Neural cell (in vitro differentiated cells): ENCODE measurements around the gene KIF13A. TPM values are rescaled to one million over a fixed set of nuclear protein-coding genes. Genes with fewer than 3 reads are reported as not detected.

Source experiments
- H2AFZ ChIP-seq: fragments of 200-600, 300-800 bp; sonication (generic), shearing (Covaris generic); 2 replicates; pipeline ENCODE4 v1.6.0; 2014; ENCODE audit warnings: low read depth, mild to moderate bottlenecking, antibody characterized with exemption, low read length, moderate library complexity
- H3F3A ChIP-seq: fragments of 200-600 bp; shearing (Covaris generic); 2 replicates; pipeline ENCODE4 v1.6.1; 2016; ENCODE audit warnings: mild to moderate bottlenecking, moderate library complexity, mixed read lengths, antibody characterized with exemption, low read length; ENCODE audit not compliant: insufficient read depth, poor library complexity, severe bottlenecking
- H3K27ac ChIP-seq: fragments of 200-600, 300-800 bp; sonication (generic), shearing (Covaris generic); 2 replicates; pipeline ENCODE4 v1.5.1; 2014; ENCODE audit warnings: mild to moderate bottlenecking, low read length, moderate library complexity
- H3K27me3 ChIP-seq: fragments of 300-800, 200-600 bp; sonication (generic), shearing (Covaris generic); 2 replicates; pipeline ENCODE4 v1.6.0; 2014; ENCODE audit warnings: mild to moderate bottlenecking, low read depth, low read length, moderate library complexity; ENCODE audit not compliant: insufficient read depth
- H3K36me3 ChIP-seq: fragments of 300-800, 200-600 bp; sonication (generic), shearing (Covaris generic); 2 replicates; pipeline ENCODE4 v1.5.1; 2014; ENCODE audit warnings: mild to moderate bottlenecking, antibody characterized with exemption, low read length, moderate library complexity; ENCODE audit not compliant: insufficient read depth
- H3K4me2 ChIP-seq: fragments of 300-800, 200-600 bp; sonication (generic), shearing (Covaris generic); 2 replicates; pipeline ENCODE4 v1.6.0; 2014; ENCODE audit warnings: mild to moderate bottlenecking, low read length
- H3K4me3 ChIP-seq: fragments of 300-800, 200-600 bp; sonication (generic), shearing (Covaris generic); 2 replicates; pipeline ENCODE4 v1.5.1; 2014; ENCODE audit warnings: mild to moderate bottlenecking, low read length, moderate library complexity
- H3K79me2 ChIP-seq: fragments of 200-600 bp; shearing (Covaris generic); replicated peaks from 2 replicates; pipeline ENCODE4 v1.6.0; 2014; ENCODE audit warnings: mild to moderate bottlenecking, low read length, moderate library complexity; ENCODE audit not compliant: insufficient read depth
- H3K9ac ChIP-seq: fragments of 300-800, 200-600 bp; sonication (generic), shearing (Covaris generic); 2 replicates; pipeline ENCODE4 v1.6.1; 2016; ENCODE audit warnings: mild to moderate bottlenecking, low read length, mixed read lengths
- H3K9me2 ChIP-seq: fragments of 200-600 bp; shearing (Covaris generic); 2 replicates; pipeline ENCODE4 v1.6.1; 2016; ENCODE audit warnings: mild to moderate bottlenecking, low read length, mixed read lengths; ENCODE audit not compliant: insufficient read depth
- H3K9me3 ChIP-seq: fragments of 200-600, 300-800 bp; sonication (generic), shearing (Covaris generic); 2 replicates; pipeline ENCODE4 v1.6.1; 2016; ENCODE audit warnings: mild to moderate bottlenecking, mixed run types, low read length, moderate library complexity, mixed read lengths
- H4K20me1 ChIP-seq: fragments of 200-600 bp; shearing (Covaris generic); 2 replicates; pipeline ENCODE4 v1.6.1; 2016; ENCODE audit warnings: mild to moderate bottlenecking, mixed run types; ENCODE audit not compliant: insufficient read depth
- EP300 ChIP-seq: fragments of 450-650 bp; conservative IDR thresholded peaks from 2 replicates; pipeline ENCODE4 v1.6.1; 2014; ENCODE audit warnings: antibody characterized with exemption, mild to moderate bottlenecking, moderate library complexity; ENCODE audit not compliant: poor library complexity, severe bottlenecking
- EZH2 ChIP-seq: fragments of 200-600, 300-800 bp; shearing (Covaris generic), sonication (generic); IDR thresholded peaks from 2 replicates; pipeline ENCODE4 v1.6.1; 2014; ENCODE audit warnings: antibody characterized with exemption, low read length, borderline replicate concordance, mild to moderate bottlenecking; ENCODE audit not compliant: insufficient read depth, poor library complexity, severe bottlenecking
- MXI1 ChIP-seq: fragments of 450-650 bp; conservative IDR thresholded peaks from 2 replicates; pipeline ENCODE4 v1.6.1; 2014; ENCODE audit warnings: antibody characterized with exemption, mild to moderate bottlenecking; ENCODE audit not compliant: poor library complexity, severe bottlenecking
- POLR2AphosphoS5 ChIP-seq: IDR thresholded peaks from 2 replicates; pipeline ENCODE4 v1.6.1; 2012
- RAD21 ChIP-seq: fragments of 450-650 bp; conservative IDR thresholded peaks from 2 replicates; pipeline ENCODE4 v1.6.1; 2014; ENCODE audit warnings: antibody characterized with exemption, mild to moderate bottlenecking, moderate library complexity
- REST ChIP-seq: IDR thresholded peaks from 2 replicates; pipeline ENCODE4 v1.6.1; 2012; ENCODE audit warnings: borderline replicate concordance
- SMC3 ChIP-seq: fragments of 450-650 bp; conservative IDR thresholded peaks from 2 replicates; pipeline ENCODE4 v1.6.1; 2014; ENCODE audit warnings: antibody characterized with exemption, mild to moderate bottlenecking, moderate library complexity; ENCODE audit not compliant: poor library complexity
- TAF1 ChIP-seq: IDR thresholded peaks from 2 replicates; pipeline ENCODE4 v1.6.1; 2012; ENCODE audit warnings: low read depth
- polyA plus RNA-seq: library from polyadenylated mRNA; depleted of rRNA; stranded (reverse); fragments of >200 nt; gene quantifications from 2 replicates; pipeline ENCODE4 v1.2.3, GENCODE V29; 2014
- TF ChIP-seq, protein P1 (sequence below): fragments of 450-650 bp; IDR thresholded peaks from 2 replicates; pipeline ENCODE4 v1.5.1; 2014; ENCODE audit warnings: antibody characterized with exemption, mild to moderate bottlenecking, moderate library complexity; ENCODE audit not compliant: poor library complexity, severe bottlenecking

KIF13A gene
- polyA plus RNA-seq, 1 donor from 2014 or later, result 9.4 TPM

- Histone ChIP-seq H3K27me3 (no peaks in the 10 kb centered on the region), H3K4me3 (no peak overlapping the region), H4K20me1 (no peaks in the 10 kb centered on the region), H3F3A (no peaks in the 10 kb centered on the region), H3K36me3 (no peaks in the 10 kb centered on the region), H3K79me2 (no peaks in the 10 kb centered on the region), H3K9me2 (no peaks in the 10 kb centered on the region), H2AFZ (no peak overlapping the region), H3K9me3 (peaks cover 3% of the 10 kb centered on the region), H3K9ac (no peak overlapping the region), H3K4me2 (no peak overlapping the region), H3K27ac (no peak overlapping the region)
- TF ChIP-seq REST (no peak), SMC3 (no peak), EZH2 (no peak), POLR2AphosphoS5 (no peak), MXI1 (no peak), RAD21 (no peak), TAF1 (no peak), EP300 (no peak)
- TF ChIP-seq, protein P1, sequence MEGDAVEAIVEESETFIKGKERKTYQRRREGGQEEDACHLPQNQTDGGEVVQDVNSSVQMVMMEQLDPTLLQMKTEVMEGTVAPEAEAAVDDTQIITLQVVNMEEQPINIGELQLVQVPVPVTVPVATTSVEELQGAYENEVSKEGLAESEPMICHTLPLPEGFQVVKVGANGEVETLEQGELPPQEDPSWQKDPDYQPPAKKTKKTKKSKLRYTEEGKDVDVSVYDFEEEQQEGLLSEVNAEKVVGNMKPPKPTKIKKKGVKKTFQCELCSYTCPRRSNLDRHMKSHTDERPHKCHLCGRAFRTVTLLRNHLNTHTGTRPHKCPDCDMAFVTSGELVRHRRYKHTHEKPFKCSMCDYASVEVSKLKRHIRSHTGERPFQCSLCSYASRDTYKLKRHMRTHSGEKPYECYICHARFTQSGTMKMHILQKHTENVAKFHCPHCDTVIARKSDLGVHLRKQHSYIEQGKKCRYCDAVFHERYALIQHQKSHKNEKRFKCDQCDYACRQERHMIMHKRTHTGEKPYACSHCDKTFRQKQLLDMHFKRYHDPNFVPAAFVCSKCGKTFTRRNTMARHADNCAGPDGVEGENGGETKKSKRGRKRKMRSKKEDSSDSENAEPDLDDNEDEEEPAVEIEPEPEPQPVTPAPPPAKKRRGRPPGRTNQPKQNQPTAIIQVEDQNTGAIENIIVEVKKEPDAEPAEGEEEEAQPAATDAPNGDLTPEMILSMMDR, result no peak
Observed at GRCh38 chr6:17908831-17909230, 78.6 kb downstream of the KIF13A start.

- H3K4me2 ChIP-seq, result no peak overlapping the region
- no peak overlapping the region for H2AFZ ChIP-seq
- no peaks in the 10 kb centered on the region for H3K27me3 ChIP-seq
- TF ChIP-seq REST, result no peak
- H3K36me3 ChIP-seq, result no peaks in the 10 kb centered on the region
- peaks cover 3% of the 10 kb centered on the region for H3K9me3 ChIP-seq
- no peaks in the 10 kb centered on the region for H3K79me2 ChIP-seq
- no peaks in the 10 kb centered on the region for H3F3A ChIP-seq
- H3K4me3 ChIP-seq, result no peak overlapping the region
- no peaks in the 10 kb centered on the region for H3K9me2 ChIP-seq
- no peak overlapping the region for H3K27ac ChIP-seq
- H4K20me1 ChIP-seq, result no peaks in the 10 kb centered on the region
- H3K9ac ChIP-seq, result no peak overlapping the region
Observed at GRCh38 chr6:17907406-17908229, 79.8 kb downstream of the KIF13A start.
